HG03280 (cell line): ENCODE results near the gene FAM162A.

Experiments used
- ATAC-seq: cut with Tn5 transposase; IDR thresholded peaks from one replicate; pipeline ENCODE4 v1.9.1; 2021; ENCODE audit warnings: mild to moderate bottlenecking, moderate library complexity; ENCODE audit not compliant: unreplicated experiment

FAM162A gene

DNA sequence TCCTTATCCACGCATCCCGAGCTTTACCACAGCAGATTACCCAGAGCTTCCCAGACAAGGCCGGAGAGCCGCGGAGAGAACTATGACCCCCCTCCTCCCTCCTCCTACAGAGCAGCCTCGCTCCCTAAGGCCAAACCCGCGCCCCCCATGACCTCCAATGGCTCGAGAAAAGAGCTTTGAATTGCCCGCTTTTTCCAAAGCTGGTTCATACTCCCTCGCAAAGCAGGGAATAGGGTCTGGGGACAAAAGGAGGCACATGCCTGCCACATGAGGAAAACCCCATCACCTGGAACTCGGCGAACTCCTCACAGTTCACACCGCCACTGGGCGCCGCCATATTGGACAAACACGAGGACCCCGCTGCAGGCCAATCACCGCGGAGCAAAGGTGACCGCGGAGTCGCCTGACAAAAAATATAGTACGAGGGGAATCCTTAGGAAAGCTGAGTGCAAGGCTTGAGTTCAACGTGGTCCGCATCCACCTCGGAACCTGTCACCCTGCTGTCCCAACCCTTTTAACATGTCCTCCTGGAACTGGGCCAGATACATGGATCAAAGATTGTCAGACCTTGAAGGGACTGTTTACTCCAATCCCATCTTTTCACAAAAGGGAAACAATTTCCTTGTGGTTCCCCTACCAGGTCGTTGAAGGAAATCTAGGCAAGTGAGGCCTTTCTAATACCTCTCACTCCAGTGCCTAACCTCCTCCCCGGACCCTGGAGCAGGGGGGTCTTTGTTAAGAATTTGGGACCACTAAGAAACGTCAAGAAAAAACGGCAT, 905 bp upstream of the FAM162A start, which contains the start of gene MIX23:
Gene MIX23 (minus strand): TSS at position 344 of the 779 bp plus-strand sequence. CDS start 7 bp downstream, at position 337.
- peak; percentile 42 for ATAC-seq

DNA sequence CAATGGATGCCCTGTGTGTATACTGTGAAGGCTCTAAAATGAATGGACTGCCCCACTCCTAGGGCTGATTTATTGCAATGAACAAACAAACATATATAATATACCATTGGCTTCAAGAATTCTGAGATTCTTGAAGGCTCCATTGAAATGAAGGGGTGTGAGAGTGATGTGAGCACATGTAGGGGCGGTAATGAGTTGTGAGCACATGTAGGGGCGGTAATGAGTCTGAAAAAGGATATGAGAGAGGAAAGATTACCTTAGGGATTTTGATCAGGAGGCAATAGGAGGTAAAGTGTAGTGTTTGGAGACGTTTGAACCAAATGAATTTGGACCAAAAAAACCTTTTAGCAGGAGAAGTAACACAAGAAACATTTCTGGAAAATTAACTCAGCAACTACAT, 3.7 kb downstream of the FAM162A start:
- ATAC-seq = no peak

GRCh38 chr3:122389197-122389596, 5.2 kb downstream of the FAM162A start:
- no peak for ATAC-seq

- ATAC-seq = no peak
Measured at GRCh38 chr3:122389892-122390291, 5.9 kb downstream of the FAM162A start.

DNA sequence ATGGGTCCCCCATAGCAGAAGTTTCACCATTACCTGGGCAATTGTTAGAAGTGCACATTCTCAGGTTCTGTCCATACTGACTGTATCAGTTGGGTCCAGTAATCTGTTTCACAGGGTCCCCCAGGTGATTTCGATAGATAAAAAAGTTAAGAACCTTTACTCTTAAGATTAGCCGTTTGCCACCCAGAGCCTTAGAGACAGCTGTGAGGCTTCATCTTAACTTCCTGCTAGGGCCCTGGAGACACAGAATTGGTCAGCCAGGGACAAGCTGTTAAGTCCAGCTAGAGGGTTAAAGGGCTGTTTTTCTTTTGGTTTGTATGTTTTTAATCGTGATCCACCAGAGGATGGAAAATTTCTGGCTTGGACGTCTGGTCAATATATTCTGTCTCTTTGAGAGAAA, 6.7 kb downstream of the FAM162A start:
- no peak for ATAC-seq

- ATAC-seq = no peak
Measured at GRCh38 chr3:122391681-122392446, 7.9 kb downstream of the FAM162A start.

DNA sequence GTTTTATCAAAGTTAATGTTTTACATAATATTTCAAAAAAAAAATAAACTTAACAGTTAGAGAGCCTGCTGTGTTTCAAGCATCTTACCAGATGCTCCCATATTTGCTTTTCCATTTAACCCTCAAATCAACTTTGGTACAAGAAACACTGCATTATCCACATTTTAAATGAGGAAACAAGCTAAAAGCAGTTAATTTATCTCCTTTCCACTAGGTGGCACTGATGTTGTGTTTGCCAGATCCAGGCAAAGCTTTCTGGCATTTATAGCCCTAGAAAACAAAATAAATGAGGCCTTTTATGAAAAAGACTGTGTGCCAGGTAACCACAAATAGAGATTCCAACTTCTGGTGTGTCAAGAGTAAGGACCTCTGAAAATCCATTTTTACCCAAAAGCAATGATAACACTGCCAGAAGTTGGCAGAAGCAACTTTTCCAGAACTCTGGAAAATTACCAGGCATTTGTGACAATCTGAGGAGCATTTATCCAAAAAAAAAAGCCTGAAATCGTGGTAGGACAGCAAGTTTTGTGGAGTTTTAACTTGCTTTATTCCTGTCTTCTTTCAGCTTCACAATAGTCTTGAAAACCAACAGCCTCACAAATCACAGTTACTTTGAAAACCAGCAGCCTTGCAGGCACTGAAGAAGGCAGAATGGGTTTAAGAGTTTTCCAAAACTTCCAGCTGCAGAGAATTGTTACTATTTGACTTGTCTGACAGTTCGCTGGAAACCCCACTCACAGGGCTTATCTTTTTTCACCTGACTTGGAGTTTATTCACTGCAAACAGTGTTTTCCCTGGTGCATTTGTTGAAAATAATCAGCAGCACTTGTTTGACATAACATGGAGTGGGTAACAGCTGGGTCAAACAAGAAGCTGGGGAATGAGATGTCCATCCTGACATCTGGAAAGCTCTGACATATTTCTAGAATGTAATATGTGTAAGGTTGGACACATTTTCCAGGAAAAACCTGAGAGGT, 9.2 kb downstream of the FAM162A start:
- no peak for ATAC-seq

GRCh38 chr3:122394173-122394572, 10.2 kb downstream of the FAM162A start:
- ATAC-seq = no peak

GRCh38 chr3:122395582-122395981, 11.6 kb downstream of the FAM162A start:
- no peak for ATAC-seq

- ATAC-seq = no peak
Measured at GRCh38 chr3:122396511-122396910, 12.5 kb downstream of the FAM162A start.

- no peak for ATAC-seq
Measured at GRCh38 chr3:122397201-122397600, 13.2 kb downstream of the FAM162A start.

DNA sequence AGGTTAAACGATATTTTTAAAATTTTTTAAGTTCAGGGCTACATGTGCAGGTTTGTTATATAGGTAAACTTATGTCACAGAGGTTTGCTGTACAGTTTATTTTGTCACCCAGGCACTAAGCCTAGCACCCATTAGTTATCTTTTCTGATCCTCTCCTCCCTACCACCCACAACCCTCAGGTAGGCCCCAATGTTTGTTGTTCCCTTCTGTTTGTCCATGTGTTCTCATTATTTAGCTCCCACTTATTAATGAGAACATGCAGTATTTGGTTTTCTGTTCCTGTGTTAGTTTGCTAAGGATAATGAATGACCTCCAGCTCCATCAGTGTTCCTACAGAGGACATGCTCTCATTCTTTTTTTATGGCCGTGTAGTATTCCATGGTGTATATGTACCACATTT, 14.9 kb downstream of the FAM162A start:
- ATAC-seq = no peak

DNA sequence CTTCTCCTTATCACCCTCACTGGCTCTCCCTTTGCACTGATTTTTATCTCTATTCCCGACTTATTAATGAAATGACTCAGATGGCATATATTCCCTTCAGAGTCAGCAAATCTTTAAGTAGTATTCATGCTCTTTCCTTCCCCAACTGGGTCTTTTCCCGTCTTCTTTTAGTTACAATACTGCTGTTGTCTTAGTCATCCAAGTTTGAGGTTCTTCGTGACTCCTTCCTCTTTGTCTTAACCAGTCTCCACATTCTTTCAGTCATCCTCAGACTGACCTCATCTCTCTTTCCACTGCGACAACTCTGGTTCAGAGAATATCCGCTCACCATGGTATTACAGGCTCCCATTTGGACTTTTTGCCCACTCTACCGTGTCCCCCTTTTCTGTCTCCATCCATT, 19.5 kb downstream of the FAM162A start:
- no peak for ATAC-seq

DNA sequence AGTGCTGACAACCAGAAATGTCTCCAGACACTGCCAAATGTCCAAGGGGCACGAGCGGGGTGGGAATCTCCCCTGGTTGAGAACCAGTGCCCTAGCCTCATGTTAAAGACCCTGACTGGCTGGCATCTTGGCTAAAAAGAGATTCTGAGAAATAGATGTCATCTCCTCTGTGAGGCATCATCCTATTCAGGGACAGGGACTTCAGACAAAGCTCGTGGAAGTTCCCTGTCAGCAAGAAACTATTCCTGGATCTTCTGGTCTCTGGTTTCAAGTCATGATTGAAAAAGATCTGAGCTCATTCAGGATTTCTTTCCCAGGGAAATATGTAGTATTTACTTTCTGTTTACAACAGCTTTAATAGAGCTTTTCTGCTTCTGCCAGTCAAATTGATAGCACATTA, 21.0 kb downstream of the FAM162A start:
- ATAC-seq = no peak

- ATAC-seq = no peak
Measured at GRCh38 chr3:122406198-122406597, 22.2 kb downstream of the FAM162A start.

- no peak for ATAC-seq
Measured at GRCh38 chr3:122407946-122408345, 24.0 kb downstream of the FAM162A start.

DNA sequence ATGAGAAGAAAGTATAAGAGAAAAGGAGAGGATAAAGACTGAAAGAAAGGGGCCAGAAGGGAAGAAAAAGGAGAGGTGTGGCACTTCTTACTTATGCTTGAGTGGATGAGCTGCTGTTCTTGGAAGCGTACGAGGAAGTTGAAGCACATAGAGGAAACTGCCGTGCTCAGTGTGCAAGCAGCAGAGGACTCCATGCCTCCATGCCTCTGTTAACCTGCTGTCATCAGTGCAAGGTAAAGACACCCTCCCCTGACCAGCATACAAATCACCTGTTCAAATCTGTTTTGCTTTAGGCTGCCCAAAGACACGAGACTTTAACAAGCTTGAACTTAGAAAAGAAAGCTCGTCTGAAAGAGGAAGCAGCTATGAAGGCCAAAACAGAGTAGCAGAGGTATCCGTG, 25.5 kb downstream of the FAM162A start:
- ATAC-seq = no peak

- ATAC-seq = no peak
Measured at GRCh38 chr3:122410111-122410510, 26.1 kb downstream of the FAM162A start.

DNA sequence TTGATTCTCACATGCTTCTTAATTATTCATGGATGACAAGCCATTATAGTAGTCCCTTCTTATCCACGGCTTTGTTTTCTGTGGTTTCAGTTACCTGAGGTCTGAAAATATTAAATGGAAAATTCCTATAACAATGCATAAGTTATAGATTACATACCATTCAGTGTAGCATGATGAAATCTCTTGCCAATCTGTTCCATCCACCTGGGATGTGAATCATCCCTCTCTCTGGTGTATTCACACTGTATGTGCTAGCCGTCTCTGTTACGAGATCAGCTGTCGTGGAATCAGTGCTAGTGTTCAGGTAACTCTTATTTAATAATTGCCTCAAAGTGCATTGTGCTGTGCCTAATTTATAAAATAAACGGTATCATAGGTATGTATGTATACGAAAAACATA, 26.7 kb downstream of the FAM162A start:
- no peak for ATAC-seq

GRCh38 chr3:122414391-122414790, 30.4 kb downstream of the FAM162A start:
- ATAC-seq = no peak
